ENCODE measurements around the gene S100A12. TPM values are rescaled to one million over a fixed set of nuclear protein-coding genes. Genes with fewer than 3 reads are reported as not detected.

S100A12 gene
- total RNA-seq, 2 experiments from 2014 or later = not detected

GRCh38 chr1:153345187-153346076 is 30.0 kb downstream of the S100A12 start:
- H3K9me2 ChIP-seq (ENCODE audit: insufficient read depth, low read length) = no peaks in the 10 kb centered on the region
- BruUV-seq (replicated peaks) = no TSS peak
- H3K36me3 ChIP-seq (ENCODE audit: insufficient read depth, low read length) = no peaks in the 10 kb centered on the region
- no peak overlapping the region for H3K4me3 ChIP-seq (ENCODE audit: low read depth, low read length, poor library complexity, severe bottlenecking)
- ChIA-PET POLR2A (no interaction called here), CTCF (ENCODE audit: unreplicated experiment) (no interaction called here)
- no peaks in the 10 kb centered on the region for H4K20me1 ChIP-seq (ENCODE audit: insufficient read depth, low read length)
- no peak overlapping the region for H2AFZ ChIP-seq (ENCODE audit: low read length)
- no peak overlapping the region for H3K27ac ChIP-seq (ENCODE audit: low read depth, low read length, poor library complexity, severe bottlenecking)
- intact Hi-C loops (cut with micrococcal nuclease; ENCODE audit: unreplicated experiment) = no loop called here
- H3K4me2 ChIP-seq (ENCODE audit: low read length) = no peak overlapping the region
- TF ChIP-seq EZH2phosphoT487 (IDR thresholded peaks at IDR 0.05; ENCODE audit: borderline replicate concordance, low read depth, low read length) = no peak
- TF ChIP-seq CTCF (conservative IDR thresholded peaks at IDR 0.05; ENCODE audit: low read length) = no peak
- no peaks in the 10 kb centered on the region for H3K79me2 ChIP-seq (ENCODE audit: insufficient read depth, low read depth, low read length)
- H3K4me1 ChIP-seq (ENCODE audit: insufficient read depth, low read length, poor library complexity, severe bottlenecking) = no peaks in the 10 kb centered on the region
- H3K9me3 ChIP-seq (ENCODE audit: low read length) = no peaks in the 10 kb centered on the region
- no peak for DNase-seq (ENCODE audit: low spot score)

- Histone ChIP-seq H2AFZ (ENCODE audit: low read length) (no peak overlapping the region), H4K20me1 (ENCODE audit: insufficient read depth, low read length) (no peaks in the 10 kb centered on the region), H3K79me2 (ENCODE audit: insufficient read depth, low read depth, low read length) (no peaks in the 10 kb centered on the region), H3K4me1 (ENCODE audit: insufficient read depth, low read length, poor library complexity, severe bottlenecking) (no peaks in the 10 kb centered on the region), H3K27ac (ENCODE audit: low read depth, low read length, poor library complexity, severe bottlenecking) (no peak overlapping the region), H3K4me2 (ENCODE audit: low read length) (no peak overlapping the region), H3K9me2 (ENCODE audit: insufficient read depth, low read length) (no peaks in the 10 kb centered on the region), H3K36me3 (ENCODE audit: insufficient read depth, low read length) (no peaks in the 10 kb centered on the region), H3K9me3 (ENCODE audit: low read length) (no peaks in the 10 kb centered on the region), H3K4me3 (ENCODE audit: low read depth, low read length, poor library complexity, severe bottlenecking) (no peak overlapping the region)
- no TSS peak for BruUV-seq (replicated peaks)
- ChIA-PET POLR2A (no interaction called here), CTCF (ENCODE audit: unreplicated experiment) (no interaction called here)
- TF ChIP-seq CTCF (conservative IDR thresholded peaks at IDR 0.05; ENCODE audit: low read length) (no peak), EZH2phosphoT487 (IDR thresholded peaks at IDR 0.05; ENCODE audit: borderline replicate concordance, low read depth, low read length) (no peak)
- intact Hi-C loops (cut with micrococcal nuclease; ENCODE audit: unreplicated experiment) = no loop called here
- DNase-seq (ENCODE audit: low spot score) = no peak
These were observed 30.7 kb downstream of the S100A12 start for GRCh38 chr1:153344718-153345025.

All from OCI-LY7 (cell line).